ENCODE measurements around the gene STPG2.

- TF ChIP-seq CTCF (IDR thresholded peaks at IDR 0.05), result no peak
- TF ChIP-seq EZH2 (IDR thresholded peaks at IDR 0.05; ENCODE audit: borderline replicate concordance, insufficient read depth, low read depth, low read length, poor library complexity, severe bottlenecking), result no peak
These were observed 496.3 kb downstream of the STPG2 start for GRCh38 chr4:97646997-97647396.

Measured in B cell (primary cell).